Upper lobe of left lung (tissue), 4 donors: Measurements from ENCODE around the gene RNF44.

Source experiments
- POLR2A ChIP-seq, 4 donors: fragments of 450-650 bp; IDR thresholded peaks; one replicate each; pipeline ENCODE4 v1.5.1; 2016 to 2017; ENCODE audit warnings: antibody characterized with exemption in 4 of 4, mild to moderate bottlenecking in 2 of 4
- POLR2AphosphoS5 ChIP-seq, 2 donors: sonication (generic); formaldehyde crosslinking; IDR thresholded peaks; one replicate each; pipeline ENCODE4 v1.5.1; 2017; ENCODE audit warnings: antibody characterized with exemption in 2 of 2
- TF ChIP-seq, protein P1 (sequence below), 6 experiments: fragments of 450-650 bp in 4 of 6; fragments of 200-600 bp in 2 of 6; sonication (generic) in 2 of 6; IDR thresholded peaks; one replicate each; pipeline ENCODE4 v1.5.1; 2016 to 2019; ENCODE audit warnings: antibody characterized with exemption in 6 of 6

DNA sequence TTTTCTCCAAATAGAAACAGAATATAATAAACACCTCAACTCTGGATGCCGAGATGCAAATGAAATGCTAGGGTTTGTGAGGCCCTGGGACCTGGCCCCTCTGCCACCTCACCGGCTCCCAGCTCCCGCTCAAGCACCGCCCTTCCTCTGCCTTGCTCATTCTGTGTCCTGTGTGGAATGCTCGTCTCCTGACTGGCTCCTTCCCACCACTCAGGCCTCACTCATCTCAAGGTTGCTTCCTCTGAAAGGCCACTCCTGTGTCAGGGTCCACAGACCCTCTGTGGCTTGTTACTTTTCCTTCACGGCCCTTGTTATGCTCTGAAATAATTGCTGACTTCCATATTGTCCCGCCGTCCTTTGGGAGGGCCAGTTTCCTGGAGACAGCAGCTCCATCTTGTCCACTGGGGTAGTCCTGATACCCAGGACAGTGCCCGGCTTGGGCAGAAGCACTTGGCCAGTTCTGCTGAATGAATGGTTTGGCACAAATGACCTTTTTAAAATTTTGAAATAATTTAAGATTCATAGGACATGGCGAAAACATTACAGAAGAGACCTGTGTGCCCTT, 15.4 kb downstream of the RNF44 start:
- TF ChIP-seq, protein P1, sequence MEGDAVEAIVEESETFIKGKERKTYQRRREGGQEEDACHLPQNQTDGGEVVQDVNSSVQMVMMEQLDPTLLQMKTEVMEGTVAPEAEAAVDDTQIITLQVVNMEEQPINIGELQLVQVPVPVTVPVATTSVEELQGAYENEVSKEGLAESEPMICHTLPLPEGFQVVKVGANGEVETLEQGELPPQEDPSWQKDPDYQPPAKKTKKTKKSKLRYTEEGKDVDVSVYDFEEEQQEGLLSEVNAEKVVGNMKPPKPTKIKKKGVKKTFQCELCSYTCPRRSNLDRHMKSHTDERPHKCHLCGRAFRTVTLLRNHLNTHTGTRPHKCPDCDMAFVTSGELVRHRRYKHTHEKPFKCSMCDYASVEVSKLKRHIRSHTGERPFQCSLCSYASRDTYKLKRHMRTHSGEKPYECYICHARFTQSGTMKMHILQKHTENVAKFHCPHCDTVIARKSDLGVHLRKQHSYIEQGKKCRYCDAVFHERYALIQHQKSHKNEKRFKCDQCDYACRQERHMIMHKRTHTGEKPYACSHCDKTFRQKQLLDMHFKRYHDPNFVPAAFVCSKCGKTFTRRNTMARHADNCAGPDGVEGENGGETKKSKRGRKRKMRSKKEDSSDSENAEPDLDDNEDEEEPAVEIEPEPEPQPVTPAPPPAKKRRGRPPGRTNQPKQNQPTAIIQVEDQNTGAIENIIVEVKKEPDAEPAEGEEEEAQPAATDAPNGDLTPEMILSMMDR (IDR thresholded peaks at IDR 0.05): no peak
- TF ChIP-seq POLR2A (IDR thresholded peaks at IDR 0.05) (no peak), POLR2AphosphoS5 (IDR thresholded peaks at IDR 0.05) (no peak)
